ENCODE results near the gene SLC13A4. TPM values are rescaled to one million over a fixed set of nuclear protein-coding genes. Genes with fewer than 3 reads are reported as not detected.

SLC13A4 gene
- total and polyA plus RNA-seq, 2 of the 4 experiments (the other 2 are of a cell fraction), result 0.10 TPM; not detected in 1

- in situ Hi-C loops (cut with MboI; ENCODE audit: low sequenced_read_pairs) (no loop called here), intact Hi-C loops (cut with micrococcal nuclease) (no loop called here), dilution Hi-C loops (cut with HindIII; ENCODE audit: low sequenced_read_pairs, unreplicated experiment) (no loop called here)
- no peak overlapping the region for H3K23ac ChIP-seq (ENCODE audit: low read depth, low read length)
- no peaks in the 10 kb centered on the region for H3K36me3 ChIP-seq (ENCODE audit: control insufficient read depth, insufficient read depth, low read length)
- no peaks in the 10 kb centered on the region for H3K9me3 ChIP-seq (ENCODE audit: control insufficient read depth, insufficient read depth, low read length)
- ATAC-seq (ENCODE audit: low read depth) (no peak), DNase-seq (no peak)
- no peaks in the 10 kb centered on the region for H3K27me3 ChIP-seq (ENCODE audit: control insufficient read depth, insufficient read depth, low read length)
- H2AK5ac ChIP-seq (ENCODE audit: low read depth, low read length), result no peak overlapping the region
- peak overlapping the region; percentile 10; the same call in 1 of the 2 replicates for H3K4ac ChIP-seq (ENCODE audit: low read depth, low read length)
- no peak for TF ChIP-seq CHD1 (IDR thresholded peaks at IDR 0.05; ENCODE audit: low read depth, low read length)
- no peak for TF ChIP-seq MAFK (IDR thresholded peaks at IDR 0.05; ENCODE audit: low read depth, low read length)
- TF ChIP-seq MXI1 (IDR thresholded peaks at IDR 0.05; ENCODE audit: borderline replicate concordance, low read depth, low read length), result no peak
- TF ChIP-seq NFE2L2 (IDR thresholded peaks at IDR 0.05; ENCODE audit: low read depth, low read length), result no peak
- no peak for TF ChIP-seq CTCF (conservative IDR thresholded peaks at IDR 0.05; ENCODE audit: low read depth, low read length)
- no peak for TF ChIP-seq RFX5 (IDR thresholded peaks at IDR 0.05; ENCODE audit: low read depth, low read length)
- no peak for TF ChIP-seq RCOR1 (IDR thresholded peaks at IDR 0.05; ENCODE audit: insufficient replicate concordance, low read length)
- no peak for TF ChIP-seq USF2 (IDR thresholded peaks at IDR 0.05; ENCODE audit: low read depth, low read length)
- no peak for TF ChIP-seq POLR2A (IDR thresholded peaks at IDR 0.05; ENCODE audit: low read depth, low read length)
- TF ChIP-seq BHLHE40 (IDR thresholded peaks at IDR 0.05; ENCODE audit: low read depth, low read length), result no peak
- no peak for TF ChIP-seq RAD21 (IDR thresholded peaks at IDR 0.05; ENCODE audit: low read length)
- TF ChIP-seq ELK1 (IDR thresholded peaks at IDR 0.05; ENCODE audit: borderline replicate concordance, low read depth, low read length), result no peak
- TF ChIP-seq MAZ (IDR thresholded peaks at IDR 0.05; ENCODE audit: borderline replicate concordance, low read depth, low read length), result no peak
- no peak for TF ChIP-seq SMC3 (IDR thresholded peaks at IDR 0.05; ENCODE audit: low read depth, low read length)
- no peak for TF ChIP-seq FOS (IDR thresholded peaks at IDR 0.05; ENCODE audit: low read depth, low read length)
- no peak for TF ChIP-seq CEBPB (IDR thresholded peaks at IDR 0.05; ENCODE audit: low read depth, low read length)
- H4K8ac ChIP-seq (ENCODE audit: low read depth in 2 of 2, low read length in 2 of 2), result no peak overlapping the region
- no peak overlapping the region for H2AFZ ChIP-seq (replicated peaks; ENCODE audit: low read length, poor library complexity)
- CTCF ChIA-PET, result no interaction called here
- H3K27ac ChIP-seq (ENCODE audit: insufficient read depth, low read length), result no peak overlapping the region
- no CpG with 5 or more reads among the region's 3 CpGs for WGBS, 2 experiments (ENCODE audit: extremely low coverage in 2 of 2, insufficient read length in 1 of 2)
- no peak overlapping the region for H3K14ac ChIP-seq (replicated peaks; ENCODE audit: low read depth, low read length)
- peaks cover 12% of the 10 kb centered on the region for H3K9me1 ChIP-seq (ENCODE audit: insufficient read depth, low read length)
- no peak overlapping the region for H2BK120ac ChIP-seq (ENCODE audit: low read depth, low read length)
- no peak overlapping the region for H3K4me2 ChIP-seq (ENCODE audit: low read depth, low read length)
- peaks cover 0 to 8% of the 10 kb centered on the region in 2 experiments; a peak in 2 of 4 replicates for H3K79me1 ChIP-seq (ENCODE audit: low read depth in 1 of 2, low read length in 2 of 2)
- H3K18ac ChIP-seq (ENCODE audit: low read depth, low read length), result no peak overlapping the region
- H3K4me3 ChIP-seq (ENCODE audit: insufficient read depth, low read depth, low read length), result no peak overlapping the region
- peaks cover 15% of the 10 kb centered on the region for H3K4me1 ChIP-seq (ENCODE audit: control insufficient read depth, insufficient read depth, low read length)
- no peak overlapping the region for H2AK9ac ChIP-seq (replicated peaks; ENCODE audit: low read depth, low read length, poor library complexity)
- H2BK5ac ChIP-seq (ENCODE audit: low read depth, low read length, poor library complexity, severe bottlenecking), result no peak overlapping the region
- H3K9ac ChIP-seq (ENCODE audit: low read depth, low read length), result no peak overlapping the region
- H2BK15ac ChIP-seq (ENCODE audit: low read depth, low read length), result no peak overlapping the region
- H3K56ac ChIP-seq (ENCODE audit: extremely low read depth, insufficient read depth, low read length), result no peak overlapping the region
- no peaks in the 10 kb centered on the region for H4K20me1 ChIP-seq (ENCODE audit: insufficient read depth, low read length)
- H2BK20ac ChIP-seq (ENCODE audit: low read depth, low read length), result 0 out of 2 replicates have a peak overlapping the region, but pooled peaks have one; percentile 18
- no peak overlapping the region for H4K5ac ChIP-seq (ENCODE audit: low read depth, low read length)
- POLR2A ChIA-PET (ENCODE audit: unreplicated experiment), result no interaction called here
- no peak overlapping the region for H4K91ac ChIP-seq (ENCODE audit: insufficient read depth, low read depth, low read length)
- BruUV-seq (replicated peaks), result no TSS peak
Observed at GRCh38 chr7:135717693-135718092, 10.3 kb downstream of the SLC13A4 start.

Measured in IMR-90 (cell line).